Measurements from ENCODE around the gene PFKP. TPM values are rescaled to one million over a fixed set of nuclear protein-coding genes. Genes with fewer than 3 reads are reported as not detected.
"Not testable (repeated sequence)": the region's sequence is repeated elsewhere in the genome, so short reads cannot be mapped to it uniquely, and the experiment has no call there.

The PFKP gene
- total RNA-seq, 8 experiments from 2014 or later = 50.3 to 277 (median 142) TPM

DNA sequence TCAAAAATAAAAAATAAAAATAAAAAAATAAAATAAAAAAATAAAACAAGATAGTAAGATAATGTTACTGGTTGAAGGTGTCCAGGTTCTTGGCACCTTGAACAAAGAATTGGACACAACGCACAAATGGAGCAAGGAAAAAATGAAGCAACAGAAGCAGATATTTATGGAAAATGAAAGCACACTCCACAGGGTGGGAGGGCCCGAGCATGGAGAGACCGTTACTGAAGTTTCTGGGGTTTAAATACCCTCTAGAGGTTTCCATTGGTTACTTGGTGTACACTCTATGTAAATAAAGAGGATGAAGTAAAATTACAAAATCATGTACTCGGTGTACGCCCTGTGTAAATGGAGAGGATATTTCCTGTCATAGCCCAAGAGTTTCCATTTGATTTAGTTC, 15.7 kb upstream of the PFKP start:
- in situ Hi-C loops (cut with MboI; ENCODE audit: low pct_unique_long_range_greater_than_20kb in 2 of 9, low sequenced_read_pairs in 9 of 9, unreplicated experiment in 9 of 9) = no loop called here
- Histone ChIP-seq H3K4me1 (replicated peaks in 1 of 2) (peaks cover 19% of the 10 kb centered on the region in 2 donors), H3K27ac (no peak overlapping the region), H3K4me3 (no peak overlapping the region)
- WGBS, 10 experiments = 3 to 100% (median 92%) methylated on average over 1 to 5 of the region's 5 CpGs; no CpG with 5 or more reads in 1 of the 10 experiments
- peak in 3 of 8 experiments; percentile 52 to 72 (median 59) for ATAC-seq (replicated peaks in 6 of 8)

DNA sequence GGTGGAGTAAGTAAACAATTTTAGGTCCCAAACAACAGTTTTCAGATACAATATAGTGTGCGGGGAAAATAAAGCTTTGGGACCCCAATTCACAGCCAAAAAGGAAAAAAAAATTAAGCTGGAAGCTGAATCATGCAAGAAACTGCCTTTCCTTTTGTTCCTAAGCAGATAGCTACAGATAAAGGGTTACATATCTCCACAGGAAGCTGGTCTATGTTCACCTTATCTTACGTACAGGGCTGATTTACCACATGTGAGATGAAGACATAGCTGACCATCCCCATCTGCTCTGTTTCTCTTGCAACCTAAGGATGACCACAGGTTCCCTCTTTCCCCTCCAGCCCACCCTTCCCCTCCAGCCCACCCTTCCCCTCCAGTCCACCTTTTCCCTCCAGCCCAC, 14.2 kb upstream of the PFKP start:
- Histone ChIP-seq H3K27ac (no peak overlapping the region), H3K4me3 (no peak overlapping the region), H3K4me1 (replicated peaks in 1 of 2) (peaks cover 5 to 6% of the 10 kb centered on the region in 2 donors)
- in situ Hi-C loops (cut with MboI; ENCODE audit: low pct_unique_long_range_greater_than_20kb in 2 of 9, low sequenced_read_pairs in 9 of 9, unreplicated experiment in 9 of 9) = no loop called here
- 85 to 100% (median 100%) methylated on average over 1 to 2 of the region's 2 CpGs; no CpG with 5 or more reads in 5 of the 10 experiments for WGBS, 10 experiments
- ATAC-seq (replicated peaks in 6 of 8) = no peak

DNA sequence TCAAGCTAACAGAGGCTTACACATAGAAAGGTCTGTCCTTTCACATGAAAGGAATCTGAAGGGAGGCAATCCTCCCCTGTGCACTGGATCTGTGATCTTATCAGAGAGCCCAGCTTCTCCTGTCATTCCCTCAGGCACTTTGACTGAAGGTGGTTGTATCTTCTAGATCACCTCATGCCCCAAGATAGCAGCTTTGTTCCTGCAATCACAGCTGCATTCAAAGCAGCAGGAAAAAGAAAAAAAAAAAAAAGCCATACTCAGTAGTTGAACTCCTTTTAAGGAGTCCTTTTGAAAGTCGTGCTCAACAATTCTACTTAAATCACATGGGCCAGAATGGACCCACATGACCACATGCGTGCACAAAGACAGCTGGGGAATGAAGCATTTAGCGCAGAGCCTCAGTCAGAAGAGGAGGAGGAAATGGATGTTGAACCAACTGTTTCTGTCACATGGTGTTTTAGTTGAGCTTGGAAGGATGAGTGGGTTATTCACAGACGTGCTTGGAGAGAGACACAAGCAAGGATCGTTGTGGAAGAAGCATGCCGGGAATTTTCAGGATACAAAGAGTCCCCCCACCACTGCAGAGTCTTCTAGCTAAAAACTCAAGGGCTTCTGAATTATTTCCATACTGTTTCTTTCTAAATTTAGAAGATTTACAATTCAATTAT, 13.0 kb upstream of the PFKP start:
- in situ Hi-C loops (cut with MboI; ENCODE audit: low pct_unique_long_range_greater_than_20kb in 2 of 9, low sequenced_read_pairs in 9 of 9, unreplicated experiment in 9 of 9) = no loop called here
- peak in 5 of 8 experiments; percentile 14 to 62 (median 28) for ATAC-seq (replicated peaks in 6 of 8)

DNA sequence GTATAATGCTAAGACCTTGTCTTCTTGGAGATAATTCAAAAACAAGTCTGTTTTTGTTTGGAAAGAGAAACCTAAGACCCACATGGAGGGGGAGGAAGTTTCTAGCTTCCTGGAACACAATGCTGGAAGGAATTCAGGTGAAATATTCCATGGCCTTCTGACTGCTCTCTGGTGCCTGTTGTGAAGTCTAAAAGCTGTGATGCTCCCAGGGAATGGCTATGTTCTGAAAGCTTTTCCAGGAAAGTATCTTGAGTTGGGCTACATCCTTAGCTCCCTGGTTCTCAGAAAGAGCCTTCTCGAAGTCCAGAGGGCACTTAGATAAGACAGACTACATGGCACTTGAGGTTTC, 12.5 kb upstream of the PFKP start:
- in situ Hi-C loops (cut with MboI; ENCODE audit: low pct_unique_long_range_greater_than_20kb in 2 of 9, low sequenced_read_pairs in 9 of 9, unreplicated experiment in 9 of 9) = no loop called here
- 50 to 100% (median 96%) methylated on average over 1 of the region's 1 CpG; no CpG with 5 or more reads in 4 of the 10 experiments for WGBS, 10 experiments
- Histone ChIP-seq H3K27ac (no peak overlapping the region), H3K4me3 (no peak overlapping the region), H3K4me1 (replicated peaks in 1 of 2) (no peaks in the 10 kb centered on the region)
- ATAC-seq (replicated peaks in 6 of 8) = peak in 3 of 8 experiments; percentile 4 to 60 (median 9)

More for the DNA sequence above, 13.0 kb upstream of the PFKP start:
- WGBS, 10 experiments = 9 to 87% (median 57%) methylated on average over 1 to 5 of the region's 6 CpGs
- H3K4me3 ChIP-seq = no peak overlapping the region
- no peaks in the 10 kb centered on the region for H3K4me1 ChIP-seq (replicated peaks in 1 of 2)
- H3K27ac ChIP-seq = no peak overlapping the region

DNA sequence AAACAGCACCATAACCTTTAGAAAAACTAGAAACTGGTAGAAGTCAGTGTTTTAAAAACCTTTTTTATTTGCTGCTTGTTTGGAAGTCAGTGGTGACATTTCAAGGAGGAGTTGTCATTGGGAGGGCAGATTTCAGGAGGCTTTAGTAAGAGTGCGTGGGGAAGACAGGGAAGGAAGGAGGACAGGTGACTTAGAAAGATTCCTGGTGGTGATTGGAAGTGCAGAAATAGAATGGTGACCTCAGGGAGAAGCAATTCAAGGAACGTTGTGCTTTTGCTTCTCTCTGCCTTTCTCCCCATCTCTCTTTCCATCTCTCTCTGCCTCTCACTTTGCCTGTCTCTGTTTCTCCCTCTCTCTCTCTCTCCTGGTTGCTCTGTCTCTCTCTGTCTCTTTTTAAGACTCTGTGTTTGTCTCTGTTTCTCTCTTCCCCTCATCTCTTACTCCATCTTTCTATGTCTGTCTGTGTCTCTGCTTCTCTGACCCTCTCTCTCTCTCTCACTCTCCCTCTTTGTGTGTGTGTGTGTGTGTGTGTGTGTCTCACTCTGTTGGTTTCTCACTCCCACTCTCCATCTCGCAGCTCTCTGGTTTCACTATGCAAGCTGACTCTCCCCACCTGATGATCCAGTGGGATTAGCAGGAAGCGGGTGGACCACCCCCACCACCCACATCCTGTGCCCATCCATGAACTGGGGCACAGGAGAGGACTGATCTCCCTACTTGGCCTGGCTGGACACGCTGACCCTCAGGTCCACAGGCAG, 10.9 kb upstream of the PFKP start:
- in situ Hi-C loops (cut with MboI; ENCODE audit: low pct_unique_long_range_greater_than_20kb in 2 of 9, low sequenced_read_pairs in 9 of 9, unreplicated experiment in 9 of 9) = no loop called here
- no peak overlapping the region for H3K27ac ChIP-seq
- ATAC-seq (replicated peaks in 6 of 8) = no peak
- no peaks in the 10 kb centered on the region for H3K4me1 ChIP-seq (replicated peaks in 1 of 2)
- WGBS, 10 experiments = 0 to 100% (median 56%) methylated on average over 1 to 4 of the region's 5 CpGs
- H3K4me3 ChIP-seq = no peak overlapping the region

DNA sequence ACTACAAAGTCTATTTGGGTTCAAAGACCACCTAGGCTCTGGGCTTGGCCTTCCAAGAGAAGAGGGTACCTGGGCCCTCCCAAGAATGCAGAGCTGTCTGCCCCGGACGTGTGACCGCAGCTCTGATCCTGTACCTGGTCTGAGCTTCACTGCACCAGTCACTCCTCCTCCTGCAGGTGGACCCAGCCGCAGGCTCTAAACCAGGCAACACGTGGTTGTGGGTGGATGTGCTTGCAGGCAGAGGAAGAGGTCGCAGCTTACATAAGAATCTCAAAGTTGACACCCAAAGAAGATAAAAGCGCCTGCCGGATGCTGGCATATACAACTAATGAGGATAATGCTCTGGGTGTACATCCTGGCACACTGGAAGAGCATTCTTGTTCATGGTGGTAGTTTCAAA, 9.4 kb upstream of the PFKP start:
- Histone ChIP-seq H3K4me3 (no peak overlapping the region), H3K4me1 (replicated peaks in 1 of 2) (no peaks in the 10 kb centered on the region), H3K27ac (no peak overlapping the region)
- in situ Hi-C loops (cut with MboI; ENCODE audit: low pct_unique_long_range_greater_than_20kb in 2 of 9, low sequenced_read_pairs in 9 of 9, unreplicated experiment in 9 of 9) = no loop called here
- 20 to 100% (median 80%) methylated on average over 1 to 5 of the region's 8 CpGs; no CpG with 5 or more reads in 2 of the 10 experiments for WGBS, 10 experiments
- ATAC-seq (replicated peaks in 6 of 8) = no peak

DNA sequence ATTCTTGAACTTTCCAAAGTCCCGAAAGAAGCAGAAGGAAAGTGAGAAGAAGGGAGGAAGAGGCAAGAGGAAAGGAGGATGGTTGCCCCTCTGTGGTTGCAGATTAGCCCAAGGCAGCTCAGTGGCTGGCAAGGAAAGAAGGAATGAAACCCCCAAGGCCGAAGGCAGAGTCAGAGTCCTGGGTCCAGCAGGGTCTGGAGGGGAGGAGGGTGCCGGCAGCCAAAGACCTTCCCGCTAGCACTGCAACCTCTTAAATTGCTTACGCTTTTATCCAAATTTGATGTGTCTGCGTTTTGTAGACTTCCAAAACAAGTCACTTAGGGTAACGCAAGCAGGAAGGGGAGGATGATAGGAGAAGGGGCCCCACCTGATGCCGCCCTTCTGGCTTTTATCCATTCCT, 7.4 kb upstream of the PFKP start:
- Histone ChIP-seq H3K4me1 (replicated peaks in 1 of 2) (no peaks in the 10 kb centered on the region), H3K27ac (no peak overlapping the region), H3K4me3 (no peak overlapping the region)
- 40 to 93% (median 80%) methylated on average over 1 to 5 of the region's 8 CpGs; no CpG with 5 or more reads in 3 of the 10 experiments for WGBS, 10 experiments
- ATAC-seq (replicated peaks in 6 of 8) = no peak
- in situ Hi-C loops (cut with MboI; ENCODE audit: low pct_unique_long_range_greater_than_20kb in 2 of 9, low sequenced_read_pairs in 9 of 9, unreplicated experiment in 9 of 9) = no loop called here

DNA sequence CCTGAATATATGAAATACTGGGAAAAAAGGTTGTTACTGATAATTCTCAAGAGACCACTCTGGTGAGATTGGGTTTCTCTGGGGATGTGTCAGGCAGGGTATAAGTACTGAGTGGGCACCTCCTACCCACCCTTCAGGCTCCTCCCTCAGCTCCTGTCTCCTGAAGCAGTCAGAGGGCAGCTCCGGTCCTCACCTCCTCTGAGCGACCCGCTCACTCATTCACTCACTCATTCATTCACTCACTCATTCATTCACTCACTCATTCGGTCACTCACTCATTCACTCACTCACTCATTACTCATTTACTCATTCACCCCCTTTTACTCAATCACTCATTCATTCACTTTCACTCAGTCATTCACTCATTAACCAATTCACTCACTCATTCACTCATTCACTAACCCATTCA, 6.9 kb upstream of the PFKP start:
- no peak overlapping the region for H3K27ac ChIP-seq
- H3K4me1 ChIP-seq (replicated peaks in 1 of 2) = peaks cover 0 to under 1% of the 10 kb centered on the region in 2 donors
- H3K4me3 ChIP-seq = no peak overlapping the region
- in situ Hi-C loops (cut with MboI; ENCODE audit: low pct_unique_long_range_greater_than_20kb in 2 of 9, low sequenced_read_pairs in 9 of 9, unreplicated experiment in 9 of 9) = no loop called here
- WGBS, 10 experiments = 60 to 100% (median 79%) methylated on average over 1 to 4 of the region's 4 CpGs; no CpG with 5 or more reads in 2 of the 10 experiments
- ATAC-seq (replicated peaks in 6 of 8) = no peak

DNA sequence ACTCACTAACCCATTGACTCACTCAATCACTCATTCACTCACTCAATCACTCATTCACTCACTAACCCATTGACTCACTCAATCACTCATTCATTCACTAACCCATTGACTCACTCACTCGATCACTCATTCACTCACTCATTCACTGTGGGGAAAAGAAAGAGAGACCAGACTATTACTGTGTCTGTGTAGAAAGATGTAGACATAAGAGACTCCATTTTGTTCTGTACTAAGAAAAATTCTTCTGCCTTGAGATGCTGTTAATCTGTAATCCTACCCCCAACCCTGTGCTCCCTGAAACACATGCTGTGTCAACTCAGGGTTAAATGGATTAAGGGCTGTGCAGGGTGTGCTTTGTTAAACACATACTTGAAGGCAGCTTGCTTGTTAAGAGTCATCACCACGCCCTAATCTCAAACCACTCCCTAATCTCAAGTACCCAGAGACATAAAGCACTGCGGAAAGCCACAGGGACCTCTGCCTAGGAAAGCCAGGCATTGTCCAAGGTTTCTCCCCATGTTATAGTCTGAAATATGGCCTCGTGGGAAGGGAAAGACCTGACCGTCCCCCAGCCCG, 5.9 kb upstream of the PFKP start:
- ATAC-seq (replicated peaks in 6 of 8) = peak in 1 of 8 experiments; percentile 6
- H3K4me3 ChIP-seq; H3K4me1 ChIP-seq (replicated peaks in 1 of 2); H3K27ac ChIP-seq; in situ Hi-C loops (cut with MboI; ENCODE audit: low pct_unique_long_range_greater_than_20kb in 2 of 9, low sequenced_read_pairs in 9 of 9, unreplicated experiment in 9 of 9): not testable (repeated sequence)
- 20 to 36% methylated on average over 1 of the region's 6 CpGs; no CpG with 5 or more reads in 8 of the 10 experiments for WGBS, 10 experiments

DNA sequence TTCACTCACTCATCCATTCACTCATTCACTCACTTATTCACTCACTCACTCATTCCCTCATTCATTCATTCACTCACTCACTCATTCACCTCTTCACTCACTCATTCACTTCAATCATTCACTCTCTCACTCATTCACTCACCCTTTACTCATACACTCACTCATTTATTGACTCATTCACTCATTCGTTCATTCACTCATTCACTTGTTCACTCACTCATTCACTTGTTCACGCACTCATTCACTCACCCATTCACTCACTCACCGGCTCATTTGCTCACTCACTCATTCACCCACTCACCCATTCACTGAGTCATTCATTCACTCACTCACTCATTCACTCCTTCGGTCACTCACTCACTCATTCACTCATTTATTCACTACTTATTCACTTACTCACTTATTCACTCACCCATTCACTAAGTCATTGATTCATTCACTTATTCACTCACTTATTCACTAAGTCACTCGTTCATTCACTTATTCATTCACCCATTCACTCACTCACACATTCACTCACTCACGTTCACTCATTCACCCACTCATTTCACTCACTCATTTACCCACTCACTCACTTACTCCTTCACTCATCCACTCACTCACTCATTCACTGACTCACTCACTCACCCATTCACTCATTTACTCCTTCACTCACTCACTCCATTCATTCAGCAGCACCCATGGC, 4.7 kb upstream of the PFKP start:
- H3K27ac ChIP-seq = no peak overlapping the region
- 0 to 81% (median 51%) methylated on average over 1 to 6 of the region's 6 CpGs for WGBS, 10 experiments
- H3K4me1 ChIP-seq (replicated peaks in 1 of 2) = peaks cover 7 to 9% of the 10 kb centered on the region in 2 donors
- in situ Hi-C loops (cut with MboI; ENCODE audit: low pct_unique_long_range_greater_than_20kb in 2 of 9, low sequenced_read_pairs in 9 of 9, unreplicated experiment in 9 of 9) = no loop called here
- no peak for ATAC-seq (replicated peaks in 6 of 8)
- H3K4me3 ChIP-seq = no peak overlapping the region

DNA sequence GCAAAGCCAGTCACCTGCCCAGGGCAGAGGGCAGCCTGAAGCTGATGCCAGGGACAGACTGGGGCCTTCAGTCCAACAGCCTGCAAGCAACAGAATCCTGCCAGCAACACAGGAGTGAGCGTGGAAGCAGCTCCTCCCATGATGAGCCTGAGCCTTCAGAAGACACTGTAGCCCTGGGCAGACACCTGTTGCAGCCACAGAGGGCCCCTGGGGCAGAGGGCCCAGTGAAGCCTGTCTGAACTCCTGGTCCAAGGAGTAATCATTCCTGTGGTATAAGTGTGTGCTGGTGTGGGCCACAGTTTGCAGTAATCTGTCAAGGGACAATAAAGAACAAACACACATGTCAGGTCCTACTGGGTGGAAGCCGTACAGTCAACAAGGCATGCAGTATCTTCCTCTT, 2.9 kb upstream of the PFKP start:
- peaks cover 8 to 9% of the 10 kb centered on the region in 2 donors for H3K4me1 ChIP-seq (replicated peaks in 1 of 2)
- in situ Hi-C loops (cut with MboI; ENCODE audit: low pct_unique_long_range_greater_than_20kb in 2 of 9, low sequenced_read_pairs in 9 of 9, unreplicated experiment in 9 of 9) = no loop called here
- no peak overlapping the region for H3K27ac ChIP-seq
- no peak overlapping the region for H3K4me3 ChIP-seq
- ATAC-seq (replicated peaks in 6 of 8) = no peak
- WGBS, 10 experiments = 71 to 100% (median 100%) methylated on average over 1 to 2 of the region's 2 CpGs; no CpG with 5 or more reads in 4 of the 10 experiments

DNA sequence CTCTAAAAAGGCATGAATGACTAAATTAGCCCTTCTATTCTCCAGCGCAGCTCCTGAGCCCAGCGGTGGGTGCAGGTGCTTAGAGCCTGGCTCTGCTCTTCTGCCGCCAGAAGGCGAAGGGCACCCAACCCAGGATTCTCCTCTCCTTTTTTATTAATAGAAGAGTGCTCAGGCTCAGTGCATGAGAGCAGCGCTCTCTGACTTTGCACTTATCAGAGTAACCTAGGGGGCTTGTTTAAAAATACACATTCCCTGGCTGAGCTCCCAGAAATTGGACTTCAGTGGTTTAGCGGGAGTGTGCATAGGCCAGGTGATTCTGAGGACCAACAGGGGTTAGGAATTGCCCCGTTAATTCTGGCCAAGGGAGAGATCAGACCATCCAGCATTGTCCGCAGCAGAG, 1.7 kb upstream of the PFKP start:
- in situ Hi-C loops (cut with MboI; ENCODE audit: low pct_unique_long_range_greater_than_20kb in 2 of 9, low sequenced_read_pairs in 9 of 9, unreplicated experiment in 9 of 9) = no loop called here
- ATAC-seq (replicated peaks in 6 of 8) = no peak
- 45 to 96% (median 84%) methylated on average over 1 to 8 of the region's 8 CpGs for WGBS, 10 experiments
- Histone ChIP-seq H3K4me1 (replicated peaks in 1 of 2) (peaks cover 16 to 17% of the 10 kb centered on the region in 2 donors), H3K27ac (no peak overlapping the region), H3K4me3 (no peak overlapping the region)
